GM23338 (cell line): ENCODE data around the gene RNF112. TPM values are rescaled to one million over a fixed set of nuclear protein-coding genes. Genes with fewer than 3 reads are reported as not detected.

ENCODE experiments used
- ATAC-seq: fragments of 200-7000 bp; cut with Tn5 transposase; 3 replicates; pipeline ENCODE4 v1.9.1; 2020
- DNase-seq: peaks from one replicate; pipeline ENCODE4 v3.0.0-alpha.2; 2015; ENCODE audit warnings: low spot score
- H2AFZ ChIP-seq: fragments of 200-600 bp; sonication (generic); 2 replicates; pipeline ENCODE4 v1.8.0; 2016; ENCODE audit warnings: antibody characterized with exemption, mild to moderate bottlenecking, moderate library complexity
- H3F3A ChIP-seq: fragments of 200-600 bp; sonication (generic); replicated peaks from 2 replicates; pipeline ENCODE4 v1.8.0; 2017; ENCODE audit warnings: antibody characterized with exemption, mixed run types, low read depth
- H3K27ac ChIP-seq: fragments of 200-600 bp; sonication (generic); 2 replicates; pipeline ENCODE4 v1.6.1; 2016; ENCODE audit warnings: low read depth
- H3K27me3 ChIP-seq: fragments of 200-600 bp; sonication (generic); 2 replicates; pipeline ENCODE4 v1.8.0; 2016; ENCODE audit warnings: mild to moderate bottlenecking, mixed run types, moderate library complexity; ENCODE audit not compliant: insufficient read depth
- H3K36me3 ChIP-seq: fragments of 200-600 bp; sonication (generic); 2 replicates; pipeline ENCODE4 v1.8.0; 2016; ENCODE audit warnings: mild to moderate bottlenecking; ENCODE audit not compliant: insufficient read depth
- H3K4me1 ChIP-seq: fragments of 200-600 bp; sonication (generic); 2 replicates; pipeline ENCODE4 v1.8.0; 2016; ENCODE audit warnings: mild to moderate bottlenecking, moderate library complexity; ENCODE audit not compliant: insufficient read depth
- H3K4me2 ChIP-seq: fragments of 200-600 bp; sonication (generic); 2 replicates; pipeline ENCODE4 v1.7.1; 2017; ENCODE audit warnings: mixed run types
- H3K4me3 ChIP-seq: fragments of 200-600 bp; sonication (generic); 2 replicates; pipeline ENCODE4 v1.6.1; 2016; ENCODE audit warnings: mixed run types
- H3K79me2 ChIP-seq: fragments of 200-600 bp; sonication (generic); replicated peaks from 2 replicates; pipeline ENCODE4 v1.8.0; 2017; ENCODE audit warnings: mild to moderate bottlenecking; ENCODE audit not compliant: insufficient read depth
- H3K9me2 ChIP-seq: fragments of 200-600 bp; sonication (generic); 2 replicates; pipeline ENCODE4 v1.8.0; 2017; ENCODE audit not compliant: insufficient read depth
- H4K20me1 ChIP-seq: fragments of 200-600 bp; sonication (generic); replicated peaks from 2 replicates; pipeline ENCODE4 v1.8.0; 2017; ENCODE audit warnings: mild to moderate bottlenecking; ENCODE audit not compliant: insufficient read depth
- H3K27ac Mint-ChIP-seq: 2 replicates; pipeline ENCODE4 v1.8.0; 2020; ENCODE audit warnings: inconsistent platforms, mild to moderate bottlenecking, moderate library complexity, mixed read lengths
- H3K27me3 Mint-ChIP-seq: 3 replicates; pipeline ENCODE4 v1.8.0; 2022; ENCODE audit warnings: low read depth, mild to moderate bottlenecking, moderate library complexity, mixed read lengths, inconsistent platforms; ENCODE audit not compliant: insufficient read depth, poor library complexity
- H3K36me3 Mint-ChIP-seq: 3 replicates; pipeline ENCODE4 v1.8.0; 2021; ENCODE audit warnings: low read depth, mild to moderate bottlenecking, inconsistent platforms, moderate library complexity, mixed read lengths
- H3K4me1 Mint-ChIP-seq: 3 replicates; pipeline ENCODE4 v1.8.0; 2020; ENCODE audit warnings: mild to moderate bottlenecking, inconsistent platforms, mixed read lengths
- H3K4me3 Mint-ChIP-seq: 3 replicates; pipeline ENCODE4 v1.8.0; 2021; ENCODE audit warnings: moderate library complexity, mild to moderate bottlenecking, inconsistent platforms, mixed read lengths
- H3K9me3 Mint-ChIP-seq: 3 replicates; pipeline ENCODE4 v1.8.0; 2020; ENCODE audit warnings: moderate library complexity, mild to moderate bottlenecking, inconsistent platforms, mixed read lengths
- CREB1 ChIP-seq: fragments of 250-450 bp; sonication (Bioruptor Pico); IDR thresholded peaks from 2 replicates; pipeline ENCODE4 v1.5.0; 2020; ENCODE audit warnings: low read depth, mild to moderate bottlenecking, moderate library complexity
- EZH2phosphoT487 ChIP-seq: fragments of 200-600 bp; sonication (generic); IDR thresholded peaks from one replicate; pipeline ENCODE4 v1.8.1; 2018; ENCODE audit warnings: antibody characterized with exemption; ENCODE audit not compliant: unreplicated experiment
- NANOG ChIP-seq: IDR thresholded peaks from 2 replicates; pipeline ENCODE4 v1.6.1; 2016; ENCODE audit warnings: antibody characterized with exemption, borderline replicate concordance
- POLR2AphosphoS5 ChIP-seq: IDR thresholded peaks from 2 replicates; pipeline ENCODE4 v1.6.1; 2016; ENCODE audit warnings: antibody characterized with exemption, low read depth
- STAT1 ChIP-seq: IDR thresholded peaks from one replicate; pipeline ENCODE4 v1.6.1; 2016; ENCODE audit warnings: antibody characterized with exemption; ENCODE audit not compliant: unreplicated experiment
- ZNF331 ChIP-seq: fragments of 250-450 bp; sonication (Bioruptor Pico); IDR thresholded peaks from 2 replicates; pipeline ENCODE4 v1.5.0; 2020; ENCODE audit warnings: low read depth, mild to moderate bottlenecking, moderate library complexity
- polyA plus RNA-seq: library from polyadenylated mRNA; unstranded; fragments of >200 nt; fragmentation: Nextera tagmentation; extraction: Ambion mirVana; gene quantifications from 2 replicates; pipeline ENCODE4 v1.2.1, GENCODE V29; 2016
- total RNA-seq: library from RNA; depleted of rRNA; stranded (reverse); fragments of >200 nt; shearing (Covaris generic); gene quantifications from 2 replicates; pipeline ENCODE4 v1.2.3, GENCODE V29; 2014
- TF ChIP-seq, protein P1 (sequence below), 2 experiments: fragments of 200-600 bp in 1 of 2; sonication (generic) in 1 of 2; conservative IDR thresholded peaks; 2 replicates each; pipeline versions ENCODE4 v1.5.1 to v1.6.1; 2016 to 2017; ENCODE audit warnings: antibody characterized with exemption in 2 of 2, low read depth in 2 of 2, mild to moderate bottlenecking in 2 of 2, moderate library complexity in 1 of 2
- TF ChIP-seq, protein P2 (sequence below): IDR thresholded peaks from one replicate; pipeline ENCODE4 v1.6.1; 2018; ENCODE audit warnings: antibody characterized with exemption; ENCODE audit not compliant: unreplicated experiment
- TF ChIP-seq, protein P3 (sequence below): fragments of 250-450 bp; sonication (Bioruptor Pico); IDR thresholded peaks from 2 replicates; pipeline ENCODE4 v1.5.0; 2020; ENCODE audit warnings: mild to moderate bottlenecking, moderate library complexity
- TF ChIP-seq, protein P4 (sequence below): IDR thresholded peaks from 2 replicates; pipeline ENCODE4 v1.6.1; 2016; ENCODE audit warnings: antibody characterized with exemption

The RNF112 gene
- total and polyA plus RNA-seq, 2 experiments from 2014 or later, result 0.42 to 4.1 TPM

DNA sequence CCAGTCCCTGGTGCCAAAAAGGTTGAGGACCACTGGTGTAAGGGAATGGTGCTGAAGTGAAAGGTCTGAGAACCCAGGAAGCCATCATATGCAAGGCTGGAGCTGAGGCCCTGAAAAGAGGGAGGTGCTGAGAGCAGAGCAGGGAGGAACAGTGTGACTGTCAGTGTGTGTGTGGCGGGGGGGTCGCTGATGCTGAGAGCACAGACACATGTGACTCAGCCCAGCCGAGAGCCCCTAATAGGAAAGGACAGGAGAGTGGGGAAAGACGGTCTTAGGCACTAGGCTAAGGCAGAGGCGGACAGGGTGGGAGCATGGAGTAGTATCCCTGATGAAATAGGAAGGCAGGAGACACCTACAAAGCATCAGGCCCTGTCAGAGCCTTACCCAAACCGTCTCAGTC is 49.7 kb upstream of the RNF112 start (continued):
- no peak for TF ChIP-seq EZH2phosphoT487
- no peak for TF ChIP-seq STAT1
- TF ChIP-seq, protein P1, sequence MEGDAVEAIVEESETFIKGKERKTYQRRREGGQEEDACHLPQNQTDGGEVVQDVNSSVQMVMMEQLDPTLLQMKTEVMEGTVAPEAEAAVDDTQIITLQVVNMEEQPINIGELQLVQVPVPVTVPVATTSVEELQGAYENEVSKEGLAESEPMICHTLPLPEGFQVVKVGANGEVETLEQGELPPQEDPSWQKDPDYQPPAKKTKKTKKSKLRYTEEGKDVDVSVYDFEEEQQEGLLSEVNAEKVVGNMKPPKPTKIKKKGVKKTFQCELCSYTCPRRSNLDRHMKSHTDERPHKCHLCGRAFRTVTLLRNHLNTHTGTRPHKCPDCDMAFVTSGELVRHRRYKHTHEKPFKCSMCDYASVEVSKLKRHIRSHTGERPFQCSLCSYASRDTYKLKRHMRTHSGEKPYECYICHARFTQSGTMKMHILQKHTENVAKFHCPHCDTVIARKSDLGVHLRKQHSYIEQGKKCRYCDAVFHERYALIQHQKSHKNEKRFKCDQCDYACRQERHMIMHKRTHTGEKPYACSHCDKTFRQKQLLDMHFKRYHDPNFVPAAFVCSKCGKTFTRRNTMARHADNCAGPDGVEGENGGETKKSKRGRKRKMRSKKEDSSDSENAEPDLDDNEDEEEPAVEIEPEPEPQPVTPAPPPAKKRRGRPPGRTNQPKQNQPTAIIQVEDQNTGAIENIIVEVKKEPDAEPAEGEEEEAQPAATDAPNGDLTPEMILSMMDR (conservative IDR thresholded peaks at IDR 0.05; ENCODE audit: low read depth in 2 of 2), result no peak
- TF ChIP-seq NANOG, result no peak
- no peak for TF ChIP-seq CREB1
- TF ChIP-seq POLR2AphosphoS5, result no peak
- TF ChIP-seq, protein P2, sequence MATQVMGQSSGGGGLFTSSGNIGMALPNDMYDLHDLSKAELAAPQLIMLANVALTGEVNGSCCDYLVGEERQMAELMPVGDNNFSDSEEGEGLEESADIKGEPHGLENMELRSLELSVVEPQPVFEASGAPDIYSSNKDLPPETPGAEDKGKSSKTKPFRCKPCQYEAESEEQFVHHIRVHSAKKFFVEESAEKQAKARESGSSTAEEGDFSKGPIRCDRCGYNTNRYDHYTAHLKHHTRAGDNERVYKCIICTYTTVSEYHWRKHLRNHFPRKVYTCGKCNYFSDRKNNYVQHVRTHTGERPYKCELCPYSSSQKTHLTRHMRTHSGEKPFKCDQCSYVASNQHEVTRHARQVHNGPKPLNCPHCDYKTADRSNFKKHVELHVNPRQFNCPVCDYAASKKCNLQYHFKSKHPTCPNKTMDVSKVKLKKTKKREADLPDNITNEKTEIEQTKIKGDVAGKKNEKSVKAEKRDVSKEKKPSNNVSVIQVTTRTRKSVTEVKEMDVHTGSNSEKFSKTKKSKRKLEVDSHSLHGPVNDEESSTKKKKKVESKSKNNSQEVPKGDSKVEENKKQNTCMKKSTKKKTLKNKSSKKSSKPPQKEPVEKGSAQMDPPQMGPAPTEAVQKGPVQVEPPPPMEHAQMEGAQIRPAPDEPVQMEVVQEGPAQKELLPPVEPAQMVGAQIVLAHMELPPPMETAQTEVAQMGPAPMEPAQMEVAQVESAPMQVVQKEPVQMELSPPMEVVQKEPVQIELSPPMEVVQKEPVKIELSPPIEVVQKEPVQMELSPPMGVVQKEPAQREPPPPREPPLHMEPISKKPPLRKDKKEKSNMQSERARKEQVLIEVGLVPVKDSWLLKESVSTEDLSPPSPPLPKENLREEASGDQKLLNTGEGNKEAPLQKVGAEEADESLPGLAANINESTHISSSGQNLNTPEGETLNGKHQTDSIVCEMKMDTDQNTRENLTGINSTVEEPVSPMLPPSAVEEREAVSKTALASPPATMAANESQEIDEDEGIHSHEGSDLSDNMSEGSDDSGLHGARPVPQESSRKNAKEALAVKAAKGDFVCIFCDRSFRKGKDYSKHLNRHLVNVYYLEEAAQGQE, result no peak

DNA sequence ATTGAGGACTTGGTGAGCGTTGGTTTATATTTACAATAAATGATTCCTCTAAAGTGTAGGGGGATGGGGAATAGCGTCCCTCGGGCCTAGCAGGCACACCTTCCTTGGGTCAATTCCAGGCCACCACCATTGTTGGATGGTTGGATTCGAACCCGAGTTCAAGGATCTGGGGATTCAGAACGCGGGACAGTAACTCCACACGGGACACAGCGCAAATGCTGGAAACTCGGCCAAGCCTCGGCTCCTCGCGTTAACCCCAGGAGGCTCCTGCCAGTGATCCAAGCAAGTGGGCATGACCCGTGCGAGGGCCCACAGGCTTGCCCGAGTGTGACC is 49.1 kb upstream of the RNF112 start:
- peaks cover 4% of the 10 kb centered on the region; the same call in 2 of the 3 replicates for H3K36me3 Mint-ChIP-seq
- Histone ChIP-seq H3K4me2 (peak overlapping the region; percentile 97), H3K79me2 (no peaks in the 10 kb centered on the region), H3K27ac (no peak overlapping the region), H3K36me3 (no peaks in the 10 kb centered on the region), H3F3A (no peaks in the 10 kb centered on the region), H4K20me1 (no peaks in the 10 kb centered on the region), H2AFZ (peak overlapping the region; percentile 95), H3K27me3 (no peaks in the 10 kb centered on the region), H3K4me3 (peak overlapping the region; percentile 91), H3K4me1 (peaks cover 11% of the 10 kb centered on the region), H3K9me2 (no peaks in the 10 kb centered on the region)
- peaks cover 6% of the 10 kb centered on the region for H3K27me3 Mint-ChIP-seq
- DNase-seq (no peak), ATAC-seq (no peak)
- peak overlapping the region; percentile 89 for H3K4me3 Mint-ChIP-seq
- H3K9me3 Mint-ChIP-seq, result no peaks in the 10 kb centered on the region
- H3K27ac Mint-ChIP-seq, result no peak overlapping the region; the same call in 1 of the 2 replicates
- H3K4me1 Mint-ChIP-seq, result peaks cover 14% of the 10 kb centered on the region
- TF ChIP-seq, protein P3, sequence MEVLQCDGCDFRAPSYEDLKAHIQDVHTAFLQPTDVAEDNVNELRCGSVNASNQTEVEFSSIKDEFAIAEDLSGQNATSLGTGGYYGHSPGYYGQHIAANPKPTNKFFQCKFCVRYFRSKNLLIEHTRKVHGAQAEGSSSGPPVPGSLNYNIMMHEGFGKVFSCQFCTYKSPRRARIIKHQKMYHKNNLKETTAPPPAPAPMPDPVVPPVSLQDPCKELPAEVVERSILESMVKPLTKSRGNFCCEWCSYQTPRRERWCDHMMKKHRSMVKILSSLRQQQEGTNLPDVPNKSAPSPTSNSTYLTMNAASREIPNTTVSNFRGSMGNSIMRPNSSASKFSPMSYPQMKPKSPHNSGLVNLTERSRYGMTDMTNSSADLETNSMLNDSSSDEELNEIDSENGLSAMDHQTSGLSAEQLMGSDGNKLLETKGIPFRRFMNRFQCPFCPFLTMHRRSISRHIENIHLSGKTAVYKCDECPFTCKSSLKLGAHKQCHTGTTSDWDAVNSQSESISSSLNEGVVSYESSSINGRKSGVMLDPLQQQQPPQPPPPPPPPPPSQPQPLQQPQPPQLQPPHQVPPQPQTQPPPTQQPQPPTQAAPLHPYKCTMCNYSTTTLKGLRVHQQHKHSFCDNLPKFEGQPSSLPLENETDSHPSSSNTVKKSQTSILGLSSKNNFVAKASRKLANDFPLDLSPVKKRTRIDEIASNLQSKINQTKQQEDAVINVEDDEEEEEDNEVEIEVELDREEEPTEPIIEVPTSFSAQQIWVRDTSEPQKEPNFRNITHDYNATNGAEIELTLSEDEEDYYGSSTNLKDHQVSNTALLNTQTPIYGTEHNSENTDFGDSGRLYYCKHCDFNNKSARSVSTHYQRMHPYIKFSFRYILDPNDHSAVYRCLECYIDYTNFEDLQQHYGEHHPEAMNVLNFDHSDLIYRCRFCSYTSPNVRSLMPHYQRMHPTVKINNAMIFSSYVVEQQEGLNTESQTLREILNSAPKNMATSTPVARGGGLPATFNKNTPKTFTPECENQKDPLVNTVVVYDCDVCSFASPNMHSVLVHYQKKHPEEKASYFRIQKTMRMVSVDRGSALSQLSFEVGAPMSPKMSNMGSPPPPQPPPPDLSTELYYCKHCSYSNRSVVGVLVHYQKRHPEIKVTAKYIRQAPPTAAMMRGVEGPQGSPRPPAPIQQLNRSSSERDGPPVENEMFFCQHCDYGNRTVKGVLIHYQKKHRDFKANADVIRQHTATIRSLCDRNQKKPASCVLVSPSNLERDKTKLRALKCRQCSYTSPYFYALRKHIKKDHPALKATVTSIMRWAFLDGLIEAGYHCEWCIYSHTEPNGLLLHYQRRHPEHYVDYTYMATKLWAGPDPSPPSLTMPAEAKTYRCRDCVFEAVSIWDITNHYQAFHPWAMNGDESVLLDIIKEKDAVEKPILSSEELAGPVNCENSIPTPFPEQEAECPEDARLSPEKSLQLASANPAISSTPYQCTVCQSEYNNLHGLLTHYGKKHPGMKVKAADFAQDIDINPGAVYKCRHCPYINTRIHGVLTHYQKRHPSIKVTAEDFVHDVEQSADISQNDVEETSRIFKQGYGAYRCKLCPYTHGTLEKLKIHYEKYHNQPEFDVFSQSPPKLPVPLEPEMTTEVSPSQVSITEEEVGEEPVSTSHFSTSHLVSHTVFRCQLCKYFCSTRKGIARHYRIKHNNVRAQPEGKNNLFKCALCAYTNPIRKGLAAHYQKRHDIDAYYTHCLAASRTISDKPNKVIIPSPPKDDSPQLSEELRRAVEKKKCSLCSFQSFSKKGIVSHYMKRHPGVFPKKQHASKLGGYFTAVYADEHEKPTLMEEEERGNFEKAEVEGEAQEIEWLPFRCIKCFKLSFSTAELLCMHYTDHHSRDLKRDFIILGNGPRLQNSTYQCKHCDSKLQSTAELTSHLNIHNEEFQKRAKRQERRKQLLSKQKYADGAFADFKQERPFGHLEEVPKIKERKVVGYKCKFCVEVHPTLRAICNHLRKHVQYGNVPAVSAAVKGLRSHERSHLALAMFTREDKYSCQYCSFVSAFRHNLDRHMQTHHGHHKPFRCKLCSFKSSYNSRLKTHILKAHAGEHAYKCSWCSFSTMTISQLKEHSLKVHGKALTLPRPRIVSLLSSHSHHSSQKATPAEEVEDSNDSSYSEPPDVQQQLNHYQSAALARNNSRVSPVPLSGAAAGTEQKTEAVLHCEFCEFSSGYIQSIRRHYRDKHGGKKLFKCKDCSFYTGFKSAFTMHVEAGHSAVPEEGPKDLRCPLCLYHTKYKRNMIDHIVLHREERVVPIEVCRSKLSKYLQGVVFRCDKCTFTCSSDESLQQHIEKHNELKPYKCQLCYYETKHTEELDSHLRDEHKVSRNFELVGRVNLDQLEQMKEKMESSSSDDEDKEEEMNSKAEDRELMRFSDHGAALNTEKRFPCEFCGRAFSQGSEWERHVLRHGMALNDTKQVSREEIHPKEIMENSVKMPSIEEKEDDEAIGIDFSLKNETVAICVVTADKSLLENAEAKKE, result no peak
- TF ChIP-seq, protein P2, result no peak
- TF ChIP-seq ZNF331 (no peak), STAT1 (no peak)
- TF ChIP-seq, protein P4, sequence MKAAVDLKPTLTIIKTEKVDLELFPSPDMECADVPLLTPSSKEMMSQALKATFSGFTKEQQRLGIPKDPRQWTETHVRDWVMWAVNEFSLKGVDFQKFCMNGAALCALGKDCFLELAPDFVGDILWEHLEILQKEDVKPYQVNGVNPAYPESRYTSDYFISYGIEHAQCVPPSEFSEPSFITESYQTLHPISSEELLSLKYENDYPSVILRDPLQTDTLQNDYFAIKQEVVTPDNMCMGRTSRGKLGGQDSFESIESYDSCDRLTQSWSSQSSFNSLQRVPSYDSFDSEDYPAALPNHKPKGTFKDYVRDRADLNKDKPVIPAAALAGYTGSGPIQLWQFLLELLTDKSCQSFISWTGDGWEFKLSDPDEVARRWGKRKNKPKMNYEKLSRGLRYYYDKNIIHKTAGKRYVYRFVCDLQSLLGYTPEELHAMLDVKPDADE, result no peak
